NCI-H460 (cell line): Measurements from ENCODE around the gene MID1. TPM values are rescaled to one million over a fixed set of nuclear protein-coding genes. Genes with fewer than 3 reads are reported as not detected.

Source experiments
- DNase-seq: peaks from one replicate; pipeline ENCODE4 v3.0.0-alpha.2; 2016; ENCODE audit warnings: low read depth; ENCODE audit errors: extremely low read depth
- polyA plus RNA-seq: library from polyadenylated mRNA; depleted of rRNA; stranded (reverse); fragments of >200 nt; gene quantifications from 2 replicates; pipeline ENCODE4 v1.2.3, GENCODE V29; 2014; cell fraction: nucleus; rRNA removed
- total RNA-seq: library from RNA; depleted of rRNA; stranded (reverse); fragments of >200 nt; shearing (Covaris generic); gene quantifications from 2 replicates; pipeline ENCODE4 v1.2.3, GENCODE V29; 2014; rRNA removed

The MID1 gene, protein sequence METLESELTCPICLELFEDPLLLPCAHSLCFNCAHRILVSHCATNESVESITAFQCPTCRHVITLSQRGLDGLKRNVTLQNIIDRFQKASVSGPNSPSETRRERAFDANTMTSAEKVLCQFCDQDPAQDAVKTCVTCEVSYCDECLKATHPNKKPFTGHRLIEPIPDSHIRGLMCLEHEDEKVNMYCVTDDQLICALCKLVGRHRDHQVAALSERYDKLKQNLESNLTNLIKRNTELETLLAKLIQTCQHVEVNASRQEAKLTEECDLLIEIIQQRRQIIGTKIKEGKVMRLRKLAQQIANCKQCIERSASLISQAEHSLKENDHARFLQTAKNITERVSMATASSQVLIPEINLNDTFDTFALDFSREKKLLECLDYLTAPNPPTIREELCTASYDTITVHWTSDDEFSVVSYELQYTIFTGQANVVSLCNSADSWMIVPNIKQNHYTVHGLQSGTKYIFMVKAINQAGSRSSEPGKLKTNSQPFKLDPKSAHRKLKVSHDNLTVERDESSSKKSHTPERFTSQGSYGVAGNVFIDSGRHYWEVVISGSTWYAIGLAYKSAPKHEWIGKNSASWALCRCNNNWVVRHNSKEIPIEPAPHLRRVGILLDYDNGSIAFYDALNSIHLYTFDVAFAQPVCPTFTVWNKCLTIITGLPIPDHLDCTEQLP
- 25.2 TPM in 2 replicates for total RNA-seq
- 22.4 and 30.9 TPM in 2 replicates for polyA plus RNA-seq

DNA sequence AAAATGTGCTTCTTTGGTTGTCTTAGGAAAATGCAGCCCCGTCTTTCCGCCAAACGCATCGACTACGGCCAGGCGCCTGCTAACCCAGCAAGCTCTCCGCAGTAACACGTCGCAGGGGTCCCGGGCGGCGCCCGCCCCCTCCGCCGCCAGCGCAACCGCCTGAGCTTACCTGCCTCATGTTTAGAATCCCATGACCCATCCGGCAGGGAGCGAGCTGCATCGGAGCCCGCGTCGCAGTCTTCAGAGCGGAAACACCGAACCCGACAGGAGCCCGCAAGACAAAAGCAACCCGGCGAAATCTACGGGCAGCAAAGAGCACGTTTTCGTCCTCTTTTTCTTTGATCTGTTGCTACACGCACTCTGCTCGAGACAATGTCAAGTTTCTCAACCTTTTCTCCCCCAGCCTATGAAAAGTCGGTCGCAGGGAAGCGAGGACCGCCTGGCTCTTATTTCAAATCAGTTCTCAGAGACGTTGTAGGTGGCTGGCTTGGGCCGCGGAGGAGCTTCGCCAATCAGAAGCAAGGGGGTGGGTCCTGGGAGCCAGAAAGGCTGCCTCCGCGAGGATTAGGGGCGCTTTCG is at the start of gene MID1:
TSS of gene MID1 (minus strand) at position 465 of the 579 bp plus-strand sequence. CDS start 53,038 bp downstream, outside the sequence.
- DNase-seq: peak; percentile 69

DNA sequence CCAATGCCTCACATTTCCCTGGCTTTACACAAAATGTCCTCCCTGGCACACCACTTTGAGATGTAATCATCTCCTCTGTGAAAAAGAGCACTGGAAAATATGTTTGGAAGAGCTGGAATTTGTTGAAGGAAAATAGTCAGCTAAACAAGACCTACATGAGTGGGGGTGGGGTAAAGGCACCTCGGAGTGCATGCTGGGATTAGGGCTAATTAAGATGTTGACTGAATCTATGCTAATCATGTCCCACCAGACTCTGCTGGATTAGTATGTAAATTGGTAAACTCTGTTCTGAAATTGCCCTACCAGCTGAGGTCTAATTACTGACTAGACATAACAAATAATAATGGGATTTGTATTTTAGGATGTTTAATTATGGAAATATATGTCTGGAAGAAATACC is 46.8 kb upstream of the MID1 start:
- DNase-seq: no peak

DNA sequence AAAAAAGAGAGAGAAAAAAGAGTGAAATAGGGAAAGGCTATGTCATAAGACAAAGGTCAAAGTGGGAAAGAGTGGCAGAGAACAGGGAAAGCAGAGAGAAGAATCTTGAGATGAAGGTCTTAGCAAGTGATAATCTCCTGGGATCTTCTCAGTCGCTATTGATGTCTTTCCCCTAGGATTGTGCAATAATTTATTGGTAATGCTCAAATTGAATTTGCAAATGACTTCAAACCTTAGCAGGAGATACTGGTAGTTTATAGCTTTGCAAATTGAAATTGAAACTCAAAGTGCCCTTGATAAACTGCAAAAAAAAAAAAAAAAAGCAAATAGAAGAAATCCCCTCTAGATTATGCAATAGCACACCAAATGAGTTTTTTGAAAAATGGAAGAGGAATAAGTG is 45.7 kb upstream of the MID1 start:
- no peak for DNase-seq

DNA sequence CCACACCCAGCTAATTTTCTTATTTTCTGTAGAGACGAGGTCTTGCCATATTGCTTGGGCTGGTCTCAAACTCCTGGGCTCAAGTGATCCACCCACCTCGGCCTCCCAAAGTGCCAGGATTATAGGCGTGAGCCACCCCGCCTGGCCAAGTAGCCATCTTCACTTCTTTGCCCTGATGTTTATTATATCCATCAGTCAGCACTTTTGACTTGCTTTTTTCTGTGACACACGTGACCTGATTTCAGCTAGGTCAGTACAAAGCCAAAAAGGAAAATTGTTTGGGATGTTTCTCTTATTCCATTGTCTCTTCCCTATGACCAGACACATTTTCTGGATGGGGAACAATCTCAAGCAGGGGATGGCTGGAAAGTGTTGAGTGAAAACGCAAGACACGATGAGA is 45.3 kb upstream of the MID1 start:
- no peak for DNase-seq

DNA sequence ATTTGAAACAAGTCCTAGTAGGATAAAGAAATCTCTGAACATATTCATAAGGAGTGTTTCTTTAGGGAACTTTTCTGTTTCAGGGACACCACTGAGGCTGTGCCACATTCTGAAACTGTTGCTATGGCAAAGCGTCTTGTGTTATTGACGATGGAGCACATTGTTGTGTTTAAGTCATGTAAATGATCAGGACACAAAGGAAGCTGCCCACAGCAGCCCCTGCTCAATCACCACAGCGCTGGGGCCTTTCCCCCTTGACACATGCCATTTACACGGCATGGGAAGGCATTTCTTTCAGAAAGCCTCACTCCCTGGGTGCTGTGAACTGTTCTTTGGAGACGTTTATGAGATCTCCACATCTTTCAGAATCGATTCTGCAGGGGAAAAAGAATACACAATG is 39.8 kb upstream of the MID1 start:
- no peak for DNase-seq

DNA sequence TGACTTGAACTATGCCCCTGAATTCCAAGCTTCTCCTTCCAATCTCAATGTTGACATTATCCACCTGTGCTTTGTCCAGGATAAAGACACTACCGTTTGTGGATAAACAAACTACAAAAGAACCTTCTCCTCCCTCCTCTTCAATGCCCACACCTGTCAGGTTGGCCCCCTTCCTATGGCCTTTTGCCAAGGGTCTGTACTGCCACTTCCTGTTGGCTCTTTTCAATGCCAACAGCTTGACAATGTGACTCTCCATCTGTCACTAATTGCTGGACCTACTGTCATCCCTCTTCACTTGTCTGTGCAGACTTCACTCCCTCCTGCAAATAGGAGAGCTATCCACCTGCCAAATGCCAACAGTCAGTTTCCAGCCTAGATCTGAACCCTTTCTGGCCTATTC is 35.8 kb upstream of the MID1 start:
- DNase-seq: no peak

DNA sequence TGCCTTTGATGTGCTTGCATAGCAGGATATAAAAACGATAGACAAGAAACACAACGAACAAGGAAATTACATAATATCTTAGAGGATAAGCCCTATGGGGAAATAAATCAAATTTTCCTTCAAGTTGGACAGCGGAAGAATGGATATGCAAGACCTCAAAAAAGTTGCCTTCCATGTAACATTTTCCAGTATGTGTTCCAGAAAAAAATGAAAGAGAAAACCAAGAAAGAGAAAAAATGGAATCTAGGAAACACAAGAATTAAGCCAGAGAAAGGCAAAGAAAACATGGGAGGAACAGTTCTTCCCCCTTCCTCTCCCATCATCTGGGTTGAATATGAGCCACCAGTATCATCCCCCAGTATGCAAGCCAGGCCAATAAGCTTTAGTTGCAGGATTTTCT is 34.6 kb upstream of the MID1 start:
- DNase-seq: no peak

DNA sequence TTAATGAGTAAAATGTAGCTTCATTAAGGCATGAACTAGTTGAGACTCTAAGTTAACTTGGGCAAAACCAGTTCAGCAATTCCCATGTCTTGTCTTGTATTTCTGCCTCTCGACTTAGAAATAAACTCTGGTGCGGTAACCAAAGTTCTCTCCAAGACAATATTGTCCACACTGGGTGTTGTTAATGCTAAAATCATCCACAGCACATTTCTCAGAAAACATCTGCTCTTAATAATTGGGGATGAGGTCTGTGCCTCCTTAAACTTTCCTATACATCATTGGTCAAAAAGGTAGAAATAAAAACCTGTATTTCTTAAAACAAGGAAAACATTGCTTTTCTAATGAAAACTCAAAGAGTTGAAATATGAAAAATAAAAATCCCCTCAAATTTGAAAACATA is 32.9 kb upstream of the MID1 start:
- DNase-seq: no peak

DNA sequence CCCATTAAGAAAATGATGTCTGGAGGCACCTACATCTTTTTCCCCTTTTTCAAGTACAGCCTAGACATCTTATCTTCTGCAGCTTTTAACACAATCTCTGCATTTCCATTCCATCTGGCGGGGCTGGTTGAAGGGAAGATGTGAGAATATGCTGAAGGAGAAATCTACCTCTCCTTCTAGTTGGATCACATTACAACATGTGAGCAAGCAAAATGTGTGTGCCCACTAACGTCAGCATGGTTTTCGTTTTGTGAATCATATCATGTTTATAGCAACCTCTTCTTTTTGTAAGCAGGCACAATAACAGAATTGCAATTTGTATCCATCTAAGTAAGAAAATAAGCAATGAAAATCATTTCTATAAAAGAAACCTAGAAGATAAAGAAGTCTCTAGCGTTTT is 28.9 kb upstream of the MID1 start:
- DNase-seq: no peak

DNA sequence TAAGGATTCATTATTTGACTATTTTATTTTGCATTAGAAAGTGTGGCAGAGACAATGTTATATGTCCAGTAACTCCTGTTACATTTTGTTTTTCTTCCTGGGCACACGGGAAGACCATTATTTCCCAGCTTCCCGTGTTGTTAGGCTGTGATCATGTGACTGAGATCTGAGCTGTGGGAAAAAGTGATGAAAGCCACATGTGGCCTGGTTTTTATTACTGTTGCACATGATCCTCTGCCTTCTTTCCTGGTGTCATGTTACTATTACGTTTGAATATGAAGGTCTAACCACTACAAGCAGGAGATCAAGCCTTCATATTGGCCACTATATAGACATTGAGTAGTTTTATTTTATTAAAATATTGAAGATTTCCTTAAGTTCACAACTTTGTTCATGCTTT is 28.2 kb upstream of the MID1 start:
- DNase-seq: no peak

DNA sequence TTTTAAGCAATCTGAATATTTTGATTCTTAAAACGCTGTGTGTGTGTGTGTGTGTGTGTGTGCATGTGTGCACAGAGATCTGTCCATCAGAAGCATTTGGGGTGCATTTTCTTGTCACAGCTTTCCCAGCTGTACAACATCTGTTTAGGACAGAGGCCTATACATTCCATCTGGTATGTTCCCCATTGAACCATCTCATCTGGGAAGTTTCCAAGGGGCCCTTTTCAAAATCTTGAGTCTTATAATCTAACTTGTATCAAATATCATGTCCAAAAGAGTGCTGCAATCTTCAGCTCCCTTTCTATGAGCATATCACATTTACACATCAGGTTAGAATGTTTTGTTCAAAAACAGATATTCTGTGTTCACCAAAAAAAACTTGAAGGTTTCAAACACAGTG is 16.5 kb upstream of the MID1 start:
- no peak for DNase-seq

DNA sequence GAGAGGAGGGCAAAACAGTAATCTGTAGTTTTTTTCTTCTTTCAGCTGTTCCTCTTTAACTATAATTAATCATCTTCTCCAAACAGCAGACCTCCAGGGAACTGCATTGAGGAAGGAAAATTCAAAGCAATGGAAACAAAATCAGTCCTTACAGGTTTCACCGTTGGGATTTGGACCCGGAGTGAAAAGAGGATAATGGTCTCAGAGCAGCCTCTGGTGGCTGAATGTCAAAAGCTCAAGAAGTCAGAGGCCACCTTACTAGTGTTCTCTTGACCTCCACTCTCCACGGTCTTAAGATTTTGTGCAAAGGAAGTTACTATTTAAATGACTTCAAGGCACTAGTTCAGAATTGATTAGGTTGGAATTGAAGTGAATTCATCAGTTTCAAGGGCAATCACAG is 16.0 kb upstream of the MID1 start:
- peak; percentile 74 for DNase-seq

DNA sequence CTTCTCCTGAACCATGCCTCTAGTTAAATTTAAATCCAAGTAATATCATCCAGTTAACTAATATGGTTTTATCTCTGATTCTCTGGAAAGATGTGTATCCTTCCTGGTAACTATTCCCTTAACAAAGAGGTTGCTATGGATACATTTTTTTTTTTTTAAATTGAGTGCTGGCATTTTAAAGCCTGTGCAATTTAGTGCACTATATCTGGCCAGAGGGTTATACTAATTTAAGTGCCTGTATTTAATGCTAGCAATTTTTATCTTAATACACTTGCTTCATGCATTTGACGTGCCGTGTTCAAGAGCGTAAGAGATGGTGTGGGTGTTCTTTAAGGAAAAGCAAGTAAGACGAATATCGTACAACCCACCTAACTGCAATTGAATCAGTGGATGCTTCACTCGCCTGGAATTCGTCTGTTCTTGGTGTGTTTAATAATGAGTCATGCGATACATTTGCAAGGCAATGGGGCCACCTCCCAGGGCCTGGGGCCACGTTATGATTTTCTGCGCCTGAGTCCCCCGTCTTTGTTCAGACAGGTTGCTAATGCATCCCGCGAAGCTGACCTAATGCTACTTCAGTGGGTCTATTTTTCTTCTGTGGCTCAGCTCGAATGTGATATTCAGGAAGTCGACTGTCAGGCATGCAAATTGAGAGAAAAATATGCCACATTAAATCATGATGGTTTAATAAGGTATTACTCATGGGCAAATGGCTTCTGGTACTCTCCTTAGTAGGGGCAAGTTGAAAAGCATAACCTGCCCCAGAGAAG is 14.2 kb upstream of the MID1 start:
- peak; percentile 69 for DNase-seq

DNA sequence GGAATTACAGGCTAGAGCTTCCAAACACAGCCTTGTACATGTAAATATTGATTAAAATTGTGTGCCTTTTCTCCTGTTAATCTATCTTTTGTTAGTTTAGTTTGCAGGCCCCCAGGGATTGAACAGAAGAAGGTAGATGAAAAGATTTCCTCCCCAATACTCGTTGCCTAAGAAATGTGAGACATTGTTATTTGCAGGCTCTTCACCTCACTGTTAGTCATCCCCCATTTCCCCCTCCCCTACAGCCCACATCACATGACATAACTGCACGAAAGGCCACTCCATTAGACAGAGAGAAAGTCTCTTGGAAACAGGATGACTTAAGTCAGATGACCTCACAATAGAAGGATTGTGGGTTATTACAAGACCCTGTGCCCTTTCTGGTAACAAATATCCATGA is 13.3 kb upstream of the MID1 start:
- DNase-seq: peak; percentile 78

DNA sequence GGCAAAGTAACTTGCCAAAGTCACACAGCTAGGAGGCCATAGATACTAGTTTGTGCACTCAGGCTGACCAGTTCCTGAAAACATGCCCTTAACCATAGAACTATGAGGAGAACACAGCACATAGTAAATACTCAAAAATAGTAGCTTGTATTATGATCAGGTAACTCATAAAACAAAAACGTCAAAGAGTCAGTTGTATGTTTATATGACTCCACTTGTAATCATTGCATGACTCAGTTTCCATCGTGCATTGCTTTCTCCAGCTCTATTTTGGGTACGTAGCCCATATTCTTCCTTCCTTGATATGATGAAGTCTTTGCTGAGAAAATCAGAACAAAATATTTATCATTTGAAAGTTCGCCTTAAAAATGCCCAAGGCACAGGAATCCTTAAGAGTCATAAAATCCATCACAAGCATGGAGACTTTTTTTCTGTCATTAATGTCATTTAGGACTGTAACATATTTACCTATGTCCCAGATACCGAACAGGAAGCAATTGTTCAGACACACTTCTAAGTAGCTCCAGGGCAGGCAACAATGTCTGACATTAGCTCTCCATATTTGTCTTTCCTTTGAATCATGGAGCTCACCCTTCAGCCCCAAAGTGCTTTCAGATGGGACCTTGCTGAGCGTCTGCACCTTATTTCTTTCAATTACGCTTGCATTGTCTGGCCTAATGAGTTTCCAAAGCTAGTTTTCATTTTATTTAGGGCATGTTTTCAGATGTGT is 11.2 kb upstream of the MID1 start:
- DNase-seq: no peak

DNA sequence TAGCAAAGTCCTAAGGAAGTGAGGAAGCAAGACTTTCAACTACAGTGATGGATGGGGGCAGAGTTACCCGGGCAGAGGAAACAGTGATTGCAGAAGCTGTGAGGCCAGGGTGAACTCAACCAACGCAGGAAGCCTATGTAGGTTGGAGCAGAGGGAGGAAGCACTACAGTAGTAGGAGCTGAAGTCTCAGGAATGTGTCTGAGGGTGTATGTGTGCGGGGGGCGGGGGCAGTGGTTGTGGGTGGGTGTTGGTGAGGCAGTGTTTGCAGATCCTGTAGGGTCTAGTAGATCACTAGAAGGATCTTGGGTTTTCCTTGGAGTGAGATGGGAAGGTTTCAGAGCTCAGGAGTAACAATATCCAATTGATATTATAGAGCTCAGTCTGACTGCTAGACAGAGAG is 9.9 kb upstream of the MID1 start:
- DNase-seq: no peak

DNA sequence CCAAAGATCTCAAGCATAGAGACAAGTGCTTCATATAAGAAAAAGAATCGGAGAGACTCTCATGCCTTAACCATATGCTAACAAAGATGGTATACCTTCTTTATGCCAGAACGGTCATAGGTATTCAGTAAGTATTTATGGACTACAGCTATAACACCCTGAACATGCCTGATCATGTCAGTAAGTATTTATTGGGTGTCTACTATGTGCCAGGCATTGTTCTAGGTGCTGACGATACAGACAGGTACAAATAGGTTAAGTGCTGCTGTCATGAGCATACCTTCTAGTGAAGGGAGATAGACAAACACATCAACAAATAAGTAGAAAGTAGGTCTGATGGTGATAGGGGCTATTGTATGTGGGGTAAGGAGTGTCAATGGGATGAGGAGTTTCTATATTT is 9.5 kb upstream of the MID1 start:
- DNase-seq: no peak

DNA sequence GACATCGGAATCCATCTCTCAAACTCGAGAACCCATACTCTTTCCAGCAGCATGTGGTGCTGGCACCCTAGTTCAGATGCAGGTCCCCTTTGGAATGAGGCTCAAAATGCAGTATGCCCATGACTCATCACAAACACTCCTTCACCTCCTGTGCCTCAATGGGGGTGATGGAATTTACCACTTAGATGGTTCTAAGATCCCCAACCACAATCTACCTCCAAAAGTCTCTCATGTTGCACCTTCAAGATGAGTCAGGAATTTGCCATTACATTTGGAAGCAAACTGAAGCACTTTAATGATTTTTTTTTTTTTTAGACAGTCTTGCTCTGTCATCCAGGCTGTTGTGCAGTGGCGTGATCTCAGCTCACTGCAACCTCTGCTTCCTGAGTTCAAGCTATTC is 8.5 kb upstream of the MID1 start:
- no peak for DNase-seq

DNA sequence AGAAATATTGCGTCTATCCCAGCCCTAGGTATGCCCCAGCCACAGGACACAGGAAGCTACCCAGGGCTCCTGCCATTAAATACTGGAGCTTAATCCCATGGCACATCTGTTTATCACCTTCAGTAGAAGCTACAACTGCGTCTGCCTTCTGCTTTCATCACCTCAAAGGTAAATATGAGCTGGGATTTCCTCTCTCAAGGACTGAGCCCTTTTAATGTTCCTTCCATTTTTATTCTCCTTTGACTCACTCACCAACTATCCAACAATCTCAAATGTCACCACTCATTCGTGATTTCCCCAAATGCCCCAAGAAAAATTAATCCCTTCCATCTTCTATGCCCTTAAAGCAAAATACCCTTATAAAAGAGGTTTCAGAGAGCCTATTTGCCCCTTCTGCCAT is 1.8 kb upstream of the MID1 start:
- DNase-seq: no peak

DNA sequence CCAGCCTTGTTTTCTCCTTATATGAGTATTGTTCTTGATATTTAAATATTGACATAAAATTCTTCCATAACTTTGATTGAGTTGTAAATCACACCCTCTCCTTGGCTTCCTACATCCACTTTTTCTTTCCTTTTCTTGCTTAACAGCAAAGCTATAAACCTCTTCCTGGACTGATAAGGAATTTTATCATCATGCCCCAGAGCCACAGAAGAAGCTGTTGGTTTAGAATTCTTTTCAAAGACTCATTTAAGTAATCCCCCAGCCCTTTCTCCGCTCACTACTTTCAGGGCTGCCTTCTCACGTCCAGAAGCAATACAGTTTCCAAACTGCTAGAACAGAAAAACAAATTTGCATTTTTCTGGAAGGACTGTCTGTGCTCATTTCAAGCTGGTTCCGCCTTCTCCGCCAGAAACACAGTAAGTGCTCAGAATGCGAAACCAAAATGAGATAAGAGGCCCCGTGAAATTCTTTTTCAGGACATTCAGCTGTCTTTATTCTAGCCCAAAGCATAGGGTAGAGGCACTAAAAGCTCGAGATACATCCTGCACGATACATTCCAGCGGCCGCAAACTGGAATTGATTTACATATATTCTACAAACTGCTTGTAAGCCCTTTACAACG is 849 bp downstream of the MID1 start:
- DNase-seq: no peak
